ENCODE data around the gene ABCB1.
"Not testable (repeated sequence)": the region's sequence is repeated elsewhere in the genome, so short reads cannot be mapped to it uniquely, and the experiment has no call there.

The ABCB1 gene

DNA sequence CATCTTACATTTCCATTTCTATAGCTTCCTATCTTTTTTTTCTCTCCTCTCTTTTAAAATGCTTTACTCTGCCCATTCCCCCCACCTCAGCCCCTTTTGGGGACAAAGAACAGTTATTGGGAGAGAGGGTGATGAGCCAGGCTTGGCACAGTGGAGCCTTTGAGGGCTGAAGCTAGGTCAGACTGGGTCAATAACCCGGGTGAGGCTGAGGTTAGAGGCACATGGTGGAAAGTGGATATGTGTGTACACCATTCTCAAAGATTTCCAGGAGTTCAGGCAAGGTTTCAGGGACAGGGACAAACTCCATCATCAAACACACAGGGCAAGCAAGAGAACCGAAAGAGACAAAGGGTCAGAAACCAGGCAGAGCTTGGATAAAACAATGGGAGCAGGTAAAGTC lies 136.7 kb downstream of the ABCB1 start:
- in situ Hi-C loops (cut with HindIII; ENCODE audit: low sequenced_read_pairs): no loop called here
- no peak for DNase-seq (ENCODE audit: low read depth, low spot score)
- no peak overlapping the region for H3K4me3 ChIP-seq (ENCODE audit: low read depth, low read length)
- TF ChIP-seq, protein P1, sequence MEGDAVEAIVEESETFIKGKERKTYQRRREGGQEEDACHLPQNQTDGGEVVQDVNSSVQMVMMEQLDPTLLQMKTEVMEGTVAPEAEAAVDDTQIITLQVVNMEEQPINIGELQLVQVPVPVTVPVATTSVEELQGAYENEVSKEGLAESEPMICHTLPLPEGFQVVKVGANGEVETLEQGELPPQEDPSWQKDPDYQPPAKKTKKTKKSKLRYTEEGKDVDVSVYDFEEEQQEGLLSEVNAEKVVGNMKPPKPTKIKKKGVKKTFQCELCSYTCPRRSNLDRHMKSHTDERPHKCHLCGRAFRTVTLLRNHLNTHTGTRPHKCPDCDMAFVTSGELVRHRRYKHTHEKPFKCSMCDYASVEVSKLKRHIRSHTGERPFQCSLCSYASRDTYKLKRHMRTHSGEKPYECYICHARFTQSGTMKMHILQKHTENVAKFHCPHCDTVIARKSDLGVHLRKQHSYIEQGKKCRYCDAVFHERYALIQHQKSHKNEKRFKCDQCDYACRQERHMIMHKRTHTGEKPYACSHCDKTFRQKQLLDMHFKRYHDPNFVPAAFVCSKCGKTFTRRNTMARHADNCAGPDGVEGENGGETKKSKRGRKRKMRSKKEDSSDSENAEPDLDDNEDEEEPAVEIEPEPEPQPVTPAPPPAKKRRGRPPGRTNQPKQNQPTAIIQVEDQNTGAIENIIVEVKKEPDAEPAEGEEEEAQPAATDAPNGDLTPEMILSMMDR (IDR thresholded peaks at IDR 0.05; ENCODE audit: low read depth, low read length): no peak

DNA sequence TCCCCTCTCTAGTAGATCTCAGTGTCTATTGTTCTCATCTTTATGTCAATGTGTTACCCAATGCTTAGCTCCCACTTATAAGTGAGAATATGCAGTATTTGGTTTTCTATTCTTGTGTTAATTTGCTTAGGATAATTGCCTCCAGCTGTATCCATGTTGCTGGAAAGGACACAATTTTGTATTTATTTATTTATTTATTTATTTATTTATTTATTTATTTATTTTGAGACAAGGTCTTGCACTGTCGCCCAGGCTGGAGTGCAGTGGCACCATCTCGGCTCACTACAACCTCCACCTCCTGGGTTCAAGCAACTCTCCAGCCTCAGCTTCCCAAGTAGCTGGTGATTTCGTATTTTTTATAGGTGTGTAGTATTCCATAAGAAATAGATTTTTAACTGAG lies 140.2 kb downstream of the ABCB1 start:
- DNase-seq (ENCODE audit: low read depth, low spot score); in situ Hi-C loops (cut with HindIII; ENCODE audit: low sequenced_read_pairs); H3K4me3 ChIP-seq (ENCODE audit: low read depth, low read length): not testable (repeated sequence)

DNA sequence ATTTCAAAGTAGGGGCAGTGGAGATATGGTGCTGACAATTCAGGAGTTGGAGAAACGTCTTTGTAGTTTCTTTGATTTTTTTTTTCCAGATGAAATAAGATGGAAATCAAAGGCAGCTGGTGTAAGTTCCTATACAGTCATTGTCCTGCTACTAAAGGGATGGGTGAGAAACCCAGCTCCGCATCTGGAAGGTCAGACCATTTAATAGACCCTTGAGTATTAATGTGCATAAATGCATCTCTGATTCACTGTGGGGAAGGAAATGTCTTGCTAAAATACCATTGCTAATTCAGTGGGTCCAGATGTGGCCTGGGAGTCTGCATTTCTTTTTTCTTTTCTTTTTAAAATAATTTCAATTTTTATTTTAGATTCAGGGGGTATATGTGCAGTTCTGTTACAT lies 140.7 kb downstream of the ABCB1 start:
- in situ Hi-C loops (cut with HindIII; ENCODE audit: low sequenced_read_pairs): no loop called here
- no peak overlapping the region for H3K4me3 ChIP-seq (ENCODE audit: low read depth, low read length)
- TF ChIP-seq, protein P1 (IDR thresholded peaks at IDR 0.05; ENCODE audit: low read depth, low read length): no peak
- DNase-seq (ENCODE audit: low read depth, low spot score): no peak

DNA sequence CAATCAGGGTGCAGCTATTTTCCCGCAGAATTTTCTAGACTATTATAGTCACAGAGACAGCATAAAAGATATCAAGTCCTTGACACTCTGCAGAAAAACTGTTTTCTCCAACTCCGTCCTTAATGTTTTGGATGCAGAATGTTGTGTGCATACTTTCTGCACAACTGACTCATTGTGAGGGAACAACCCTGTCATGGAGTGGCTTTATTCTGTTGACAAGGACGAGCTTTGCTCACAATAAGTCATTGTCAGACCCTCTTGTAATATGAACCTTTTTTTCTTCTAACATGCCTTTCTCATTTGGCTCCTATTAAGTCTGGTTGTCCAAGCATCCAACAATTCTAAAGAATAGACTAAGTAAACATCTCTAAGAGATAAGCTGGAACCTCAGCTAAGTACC lies 142.5 kb downstream of the ABCB1 start:
- H3K4me3 ChIP-seq (ENCODE audit: low read depth, low read length): no peak overlapping the region
- TF ChIP-seq, protein P1 (IDR thresholded peaks at IDR 0.05; ENCODE audit: low read depth, low read length): no peak
- in situ Hi-C loops (cut with HindIII; ENCODE audit: low sequenced_read_pairs): no loop called here
- no peak for DNase-seq (ENCODE audit: low read depth, low spot score)

DNA sequence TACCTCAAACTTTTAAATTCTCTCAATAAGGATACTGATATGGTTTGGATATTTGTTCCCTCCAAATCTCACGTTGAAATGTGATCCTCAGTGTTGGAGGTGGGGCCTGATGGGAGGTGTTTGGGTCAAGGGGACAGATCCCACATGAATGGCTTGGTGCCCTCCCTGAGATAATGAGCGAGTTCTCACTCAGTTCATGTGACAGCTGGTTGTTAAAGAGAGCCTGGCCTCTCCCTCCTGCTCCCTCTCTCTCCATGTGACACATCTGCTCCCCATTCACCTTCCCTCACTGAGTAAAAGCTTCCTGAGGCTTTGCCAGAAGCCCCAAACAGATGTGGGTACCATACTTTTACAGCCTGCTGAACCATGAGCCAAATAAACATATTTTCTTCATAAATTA lies 144.4 kb downstream of the ABCB1 start:
- in situ Hi-C loops (cut with HindIII; ENCODE audit: low sequenced_read_pairs): no loop called here
- TF ChIP-seq, protein P1 (IDR thresholded peaks at IDR 0.05; ENCODE audit: low read depth, low read length): no peak
- no peak for DNase-seq (ENCODE audit: low read depth, low spot score)
- H3K4me3 ChIP-seq (ENCODE audit: low read depth, low read length): no peak overlapping the region

Data from astrocyte of the spinal cord (primary cell).